IPS-20b (cell line): ENCODE results near the gene MMS22L.
"Not testable (repeated sequence)": the region's sequence is repeated elsewhere in the genome, so short reads cannot be mapped to it uniquely, and the experiment has no call there.

Experiments used
- H3K27ac ChIP-seq: one replicate; pipeline ENCODE4 v1.5.1; 2013; ENCODE audit warnings: low read length
- H3K27me3 ChIP-seq: 2 replicates; pipeline ENCODE4 v1.6.1; 2013; ENCODE audit warnings: mild to moderate bottlenecking, low read length, inconsistent platforms; ENCODE audit not compliant: insufficient read depth
- H3K36me3 ChIP-seq: 2 replicates; pipeline ENCODE4 v1.6.1; 2013; ENCODE audit warnings: low read depth, mild to moderate bottlenecking, inconsistent platforms, low read length, moderate library complexity; ENCODE audit not compliant: insufficient read depth
- H3K4me1 ChIP-seq: 2 replicates; pipeline ENCODE4 v1.6.1; 2013; ENCODE audit warnings: mild to moderate bottlenecking, control low read depth, inconsistent platforms, low read length, moderate library complexity; ENCODE audit not compliant: insufficient read depth
- H3K4me3 ChIP-seq: 2 replicates; pipeline ENCODE4 v1.5.1; 2013; ENCODE audit warnings: mild to moderate bottlenecking, low read length, inconsistent platforms
- H3K9ac ChIP-seq: 2 replicates; pipeline ENCODE4 v1.6.1; 2013; ENCODE audit warnings: low read depth, mild to moderate bottlenecking, inconsistent platforms, low read length, moderate library complexity
- H3K9me3 ChIP-seq: 2 replicates; pipeline ENCODE4 v1.6.1; 2013; ENCODE audit warnings: mild to moderate bottlenecking, low read depth, low read length, inconsistent platforms; ENCODE audit not compliant: insufficient read depth

MMS22L gene

GRCh38 chr6:97176468-97176867, 106.5 kb downstream of the MMS22L start:
- H3K27me3 ChIP-seq, result no peaks in the 10 kb centered on the region
- H3K9ac ChIP-seq, result no peak overlapping the region
- H3K9me3 ChIP-seq, result no peaks in the 10 kb centered on the region
- peaks cover 47% of the 10 kb centered on the region for H3K36me3 ChIP-seq
- H3K4me3 ChIP-seq, result no peak overlapping the region
- no peak overlapping the region for H3K27ac ChIP-seq
- no peaks in the 10 kb centered on the region for H3K4me1 ChIP-seq

DNA sequence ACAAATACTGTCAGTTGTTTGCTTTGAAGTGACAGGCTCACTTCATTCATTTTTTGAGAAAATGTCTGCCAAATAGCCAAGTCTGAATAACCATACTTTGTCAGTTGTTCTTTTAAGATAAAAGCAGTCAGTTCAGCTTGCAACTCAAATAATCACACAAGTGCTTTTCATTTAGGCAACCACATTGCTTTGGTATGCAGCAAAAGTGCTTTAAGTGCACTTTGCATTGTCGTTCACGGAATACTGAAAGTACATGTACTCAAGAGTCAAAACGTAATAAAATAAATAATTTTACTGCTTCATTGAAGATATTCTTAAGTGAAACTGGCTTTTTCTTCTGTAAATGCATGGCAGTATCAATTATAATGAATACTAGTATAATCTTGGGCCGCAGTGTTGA, 107.2 kb downstream of the MMS22L start:
- Histone ChIP-seq H3K4me3 (no peak overlapping the region), H3K36me3 (peaks cover 46% of the 10 kb centered on the region), H3K9me3 (no peaks in the 10 kb centered on the region), H3K27ac (no peak overlapping the region), H3K27me3 (no peaks in the 10 kb centered on the region), H3K4me1 (no peaks in the 10 kb centered on the region), H3K9ac (no peak overlapping the region)

DNA sequence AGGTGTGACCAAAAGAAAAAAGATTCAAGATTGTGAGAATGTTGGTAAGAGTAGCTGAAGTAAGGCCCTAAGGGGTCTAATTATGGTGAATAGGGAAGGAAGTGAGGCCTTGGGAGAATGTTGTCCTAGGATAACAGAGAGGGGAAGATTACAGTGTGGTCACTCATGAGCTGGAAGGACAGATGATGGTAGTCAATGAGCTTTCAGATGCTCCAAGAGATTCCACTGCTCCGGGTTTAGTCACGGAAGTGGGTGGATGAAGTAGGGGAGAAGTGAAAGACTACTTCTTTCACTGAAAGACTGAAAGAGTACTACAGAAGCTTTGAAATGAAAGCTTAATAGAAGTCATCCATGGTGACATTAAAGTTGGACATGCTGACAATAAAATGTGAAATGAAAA, 108.5 kb downstream of the MMS22L start:
- H3K27me3 ChIP-seq, result no peaks in the 10 kb centered on the region
- H3K9me3 ChIP-seq, result no peaks in the 10 kb centered on the region
- H3K9ac ChIP-seq, result no peak overlapping the region
- H3K27ac ChIP-seq, result no peak overlapping the region
- no peaks in the 10 kb centered on the region for H3K4me1 ChIP-seq
- H3K36me3 ChIP-seq, result peaks cover 39% of the 10 kb centered on the region
- no peak overlapping the region for H3K4me3 ChIP-seq

DNA sequence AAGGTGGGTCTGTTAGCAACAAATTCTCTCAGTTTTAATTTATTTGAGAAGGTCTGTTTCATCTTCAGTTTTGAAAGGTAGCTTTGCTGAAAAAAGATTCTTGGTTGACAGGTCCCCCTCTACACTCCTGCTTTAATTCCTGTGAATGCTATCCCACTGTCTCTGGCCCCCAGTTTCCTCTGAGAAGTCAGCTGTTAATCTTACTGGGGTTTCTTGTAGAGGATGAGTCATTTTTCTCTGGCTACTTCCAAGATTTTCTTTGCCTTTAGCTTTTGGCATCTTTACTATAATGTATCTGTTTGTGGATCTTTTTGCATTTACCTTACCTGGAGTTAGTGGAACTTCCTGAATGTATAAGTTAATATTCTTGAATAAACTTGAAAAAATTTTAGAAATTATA, 122.7 kb downstream of the MMS22L start:
- Histone ChIP-seq H3K4me3 (no peak overlapping the region), H3K36me3 (peaks cover 51% of the 10 kb centered on the region), H3K27ac (no peak overlapping the region), H3K9me3 (peaks cover 13% of the 10 kb centered on the region; the same call in 1 of the 2 replicates), H3K27me3 (no peaks in the 10 kb centered on the region), H3K4me1 (no peaks in the 10 kb centered on the region), H3K9ac (no peak overlapping the region)

- H3K9ac ChIP-seq, H3K9me3 ChIP-seq, H3K4me1 ChIP-seq, H3K4me3 ChIP-seq, H3K27ac ChIP-seq, H3K27me3 ChIP-seq: not testable (repeated sequence)
- peaks cover 32% of the 10 kb centered on the region for H3K36me3 ChIP-seq
Measured at GRCh38 chr6:97155447-97155846, 127.6 kb downstream of the MMS22L start.

DNA sequence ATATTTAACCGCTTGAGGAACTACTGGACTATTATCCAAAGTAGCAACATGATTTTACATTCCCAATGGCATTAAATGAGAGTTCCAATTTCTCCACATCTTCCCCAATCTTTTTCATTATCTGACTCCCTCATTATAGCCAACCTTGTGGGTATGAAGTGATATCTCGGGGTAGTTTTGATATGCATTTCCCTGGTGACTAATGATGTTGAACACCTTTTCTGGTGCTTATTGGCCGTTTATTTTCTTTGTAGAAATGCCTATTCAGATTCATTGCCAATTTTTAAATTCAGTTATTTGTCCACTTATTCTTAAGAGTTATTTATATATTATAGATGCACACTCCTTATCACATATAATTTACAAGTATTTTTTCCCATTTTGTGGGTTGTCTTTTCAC, 129.0 kb downstream of the MMS22L start:
- H3K4me1 ChIP-seq, result no peaks in the 10 kb centered on the region
- peaks cover 30% of the 10 kb centered on the region for H3K36me3 ChIP-seq

GRCh38 chr6:97151601-97152000, 131.4 kb downstream of the MMS22L start:
- Histone ChIP-seq H3K9me3 (no peaks in the 10 kb centered on the region), H3K4me1 (no peaks in the 10 kb centered on the region), H3K4me3 (no peak overlapping the region), H3K9ac (no peak overlapping the region), H3K36me3 (peaks cover 50% of the 10 kb centered on the region), H3K27ac (no peak overlapping the region), H3K27me3 (no peaks in the 10 kb centered on the region)

More for the DNA sequence above, 129.0 kb downstream of the MMS22L start:
- no peak overlapping the region for H3K27ac ChIP-seq
- H3K4me3 ChIP-seq, result no peak overlapping the region
- no peaks in the 10 kb centered on the region for H3K9me3 ChIP-seq
- no peaks in the 10 kb centered on the region for H3K27me3 ChIP-seq
- no peak overlapping the region for H3K9ac ChIP-seq

- Histone ChIP-seq H3K4me3 (no peak overlapping the region), H3K4me1 (no peaks in the 10 kb centered on the region), H3K27me3 (no peaks in the 10 kb centered on the region), H3K9me3 (no peaks in the 10 kb centered on the region), H3K36me3 (peaks cover 50% of the 10 kb centered on the region), H3K9ac (no peak overlapping the region), H3K27ac (no peak overlapping the region)
Measured at GRCh38 chr6:97150932-97151331, 132.1 kb downstream of the MMS22L start.

DNA sequence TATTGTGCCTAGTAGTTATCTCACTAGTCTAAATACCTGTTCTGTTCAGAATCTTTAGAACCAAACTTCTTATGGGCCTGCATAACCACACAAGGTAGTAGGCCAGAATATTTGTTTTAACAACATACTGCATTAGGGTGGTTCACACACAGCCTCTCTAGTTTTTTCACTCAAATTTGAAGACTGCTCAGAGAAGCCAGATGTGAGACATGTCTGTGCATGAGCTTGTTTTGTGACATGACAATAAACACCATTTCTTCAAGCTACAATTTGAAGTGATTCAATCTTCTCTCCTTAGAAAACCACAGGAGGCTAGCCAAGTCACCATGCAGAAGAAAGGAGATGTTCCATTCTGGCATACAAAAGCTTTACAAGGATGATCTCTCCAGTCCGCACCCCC, 135.6 kb downstream of the MMS22L start:
- H3K27ac ChIP-seq, result no peak overlapping the region

DNA sequence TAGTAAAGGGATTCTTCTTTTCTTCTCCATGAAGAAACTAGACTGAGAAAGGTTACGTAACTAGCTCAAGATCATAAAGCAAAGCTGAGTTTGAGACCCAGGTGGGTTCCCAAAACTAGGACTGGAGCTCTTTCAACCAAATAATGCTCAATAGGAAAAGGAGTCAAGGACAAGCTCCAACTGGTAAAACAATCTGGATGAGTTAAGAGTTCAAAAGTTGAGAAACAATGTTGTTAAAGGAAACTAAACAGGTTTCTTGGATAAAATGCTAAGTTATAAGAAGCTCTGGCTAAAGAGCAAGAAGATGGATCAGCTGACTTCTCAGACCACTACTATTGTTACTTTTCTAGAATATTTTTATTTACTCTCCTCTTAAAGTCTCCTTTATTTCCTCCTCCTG, 137.3 kb downstream of the MMS22L start:
- H3K9ac ChIP-seq, result no peak overlapping the region
- no peaks in the 10 kb centered on the region for H3K4me1 ChIP-seq
- H3K36me3 ChIP-seq, result peaks cover 42% of the 10 kb centered on the region
- no peak overlapping the region for H3K27ac ChIP-seq
- no peaks in the 10 kb centered on the region for H3K9me3 ChIP-seq
- no peak overlapping the region for H3K4me3 ChIP-seq
- no peaks in the 10 kb centered on the region for H3K27me3 ChIP-seq

More for the DNA sequence above, 135.6 kb downstream of the MMS22L start:
- H3K4me1 ChIP-seq, result no peaks in the 10 kb centered on the region
- no peaks in the 10 kb centered on the region for H3K27me3 ChIP-seq
- H3K4me3 ChIP-seq, result no peak overlapping the region
- H3K9me3 ChIP-seq, result no peaks in the 10 kb centered on the region
- H3K36me3 ChIP-seq, result peaks cover 57% of the 10 kb centered on the region
- no peak overlapping the region for H3K9ac ChIP-seq

- peaks cover 9% of the 10 kb centered on the region for H3K36me3 ChIP-seq
- no peaks in the 10 kb centered on the region for H3K4me1 ChIP-seq
- H3K27me3 ChIP-seq, result no peaks in the 10 kb centered on the region
- no peaks in the 10 kb centered on the region for H3K9me3 ChIP-seq
- H3K4me3 ChIP-seq, result no peak overlapping the region
- no peak overlapping the region for H3K9ac ChIP-seq
- no peak overlapping the region for H3K27ac ChIP-seq
Measured at GRCh38 chr6:97141756-97142155, 141.3 kb downstream of the MMS22L start.

GRCh38 chr6:97138581-97138980, 144.4 kb downstream of the MMS22L start:
- Histone ChIP-seq H3K4me1 (no peaks in the 10 kb centered on the region), H3K36me3 (no peaks in the 10 kb centered on the region), H3K9ac (no peak overlapping the region), H3K27ac (no peak overlapping the region), H3K4me3 (no peak overlapping the region), H3K27me3 (no peaks in the 10 kb centered on the region), H3K9me3 (no peaks in the 10 kb centered on the region)
